Measurements from ENCODE around the gene C16orf92.
"Not testable (repeated sequence)": the region's sequence is repeated elsewhere in the genome, so short reads cannot be mapped to it uniquely, and the experiment has no call there.

The C16orf92 gene

GRCh38 chr16:30040690-30041089, 17.7 kb downstream of the C16orf92 start:
- H3K9ac ChIP-seq (ENCODE audit: low read depth in 1 of 2, low read length in 2 of 2); H3K36me3 ChIP-seq (ENCODE audit: control insufficient read depth in 1 of 2, insufficient read depth in 2 of 2, low read length in 2 of 2); H3K4me3 ChIP-seq (ENCODE audit: low read depth in 1 of 2, low read length in 2 of 2); H3K9me3 ChIP-seq (ENCODE audit: control insufficient read depth in 1 of 2, low read length in 2 of 2); H3K27me3 ChIP-seq (ENCODE audit: control insufficient read depth in 1 of 2, insufficient read depth in 2 of 2, low read length in 2 of 2); H3K27ac ChIP-seq (ENCODE audit: low read depth, low read length); H3K4me1 ChIP-seq (ENCODE audit: control insufficient read depth in 1 of 2, insufficient read depth in 2 of 2, low read length in 2 of 2): not testable (repeated sequence)

DNA sequence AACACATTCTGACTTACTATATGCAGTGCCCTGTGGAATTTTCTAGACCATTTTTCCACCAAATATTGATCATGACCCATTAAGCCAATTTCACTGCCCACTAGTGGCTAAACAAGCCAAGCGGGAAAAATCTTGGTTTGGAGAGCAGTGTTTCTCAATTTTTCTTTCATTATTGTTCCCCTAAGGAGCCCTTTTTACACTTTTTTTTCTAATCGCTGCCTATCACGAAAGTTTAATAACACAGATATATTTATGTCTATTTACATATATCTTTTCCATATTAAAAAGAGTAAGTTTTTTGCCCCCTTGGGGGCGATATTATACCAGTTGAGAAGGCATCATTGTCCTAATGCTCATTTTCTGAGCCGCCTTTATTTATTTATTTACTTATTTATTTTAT, 18.8 kb downstream of the C16orf92 start:
- Histone ChIP-seq H3K4me3 (ENCODE audit: low read depth in 1 of 2, low read length in 2 of 2) (no peak overlapping the region), H3K36me3 (ENCODE audit: control insufficient read depth in 1 of 2, insufficient read depth in 2 of 2, low read length in 2 of 2) (no peaks in the 10 kb centered on the region), H3K9ac (ENCODE audit: low read depth in 1 of 2, low read length in 2 of 2) (no peak overlapping the region), H3K9me3 (ENCODE audit: control insufficient read depth in 1 of 2, low read length in 2 of 2) (no peaks in the 10 kb centered on the region), H3K4me1 (ENCODE audit: control insufficient read depth in 1 of 2, insufficient read depth in 2 of 2, low read length in 2 of 2) (no peaks in the 10 kb centered on the region), H3K27ac (ENCODE audit: low read depth, low read length) (no peak overlapping the region), H3K27me3 (ENCODE audit: control insufficient read depth in 1 of 2, insufficient read depth in 2 of 2, low read length in 2 of 2) (no peaks in the 10 kb centered on the region)

GRCh38 chr16:30046178-30046577, 23.2 kb downstream of the C16orf92 start:
- no peak overlapping the region for H3K9ac ChIP-seq (ENCODE audit: low read depth in 1 of 2, low read length in 2 of 2)
- no peak overlapping the region for H3K27ac ChIP-seq (ENCODE audit: low read depth, low read length)
- no peaks in the 10 kb centered on the region for H3K9me3 ChIP-seq (ENCODE audit: control insufficient read depth in 1 of 2, low read length in 2 of 2)
- no peaks in the 10 kb centered on the region for H3K27me3 ChIP-seq (ENCODE audit: control insufficient read depth in 1 of 2, insufficient read depth in 2 of 2, low read length in 2 of 2)
- no peaks in the 10 kb centered on the region for H3K4me1 ChIP-seq (ENCODE audit: control insufficient read depth in 1 of 2, insufficient read depth in 2 of 2, low read length in 2 of 2)
- H3K4me3 ChIP-seq (ENCODE audit: low read depth in 1 of 2, low read length in 2 of 2) = no peak overlapping the region
- no peaks in the 10 kb centered on the region for H3K36me3 ChIP-seq (ENCODE audit: control insufficient read depth in 1 of 2, insufficient read depth in 2 of 2, low read length in 2 of 2)

GRCh38 chr16:30046588-30046987, 23.6 kb downstream of the C16orf92 start:
- Histone ChIP-seq H3K9ac (ENCODE audit: low read depth in 1 of 2, low read length in 2 of 2) (no peak overlapping the region), H3K4me3 (ENCODE audit: low read depth in 1 of 2, low read length in 2 of 2) (no peak overlapping the region), H3K27ac (ENCODE audit: low read depth, low read length) (no peak overlapping the region), H3K27me3 (ENCODE audit: control insufficient read depth in 1 of 2, insufficient read depth in 2 of 2, low read length in 2 of 2) (no peaks in the 10 kb centered on the region), H3K9me3 (ENCODE audit: control insufficient read depth in 1 of 2, low read length in 2 of 2) (no peaks in the 10 kb centered on the region), H3K36me3 (ENCODE audit: control insufficient read depth in 1 of 2, insufficient read depth in 2 of 2, low read length in 2 of 2) (no peaks in the 10 kb centered on the region), H3K4me1 (ENCODE audit: control insufficient read depth in 1 of 2, insufficient read depth in 2 of 2, low read length in 2 of 2) (no peaks in the 10 kb centered on the region)

GRCh38 chr16:30049871-30050270, 26.9 kb downstream of the C16orf92 start:
- H3K4me1 ChIP-seq (ENCODE audit: control insufficient read depth in 1 of 2, insufficient read depth in 2 of 2, low read length in 2 of 2) = peaks cover 8 to 10% of the 10 kb centered on the region in 2 donors
- H3K4me3 ChIP-seq (ENCODE audit: low read depth in 1 of 2, low read length in 2 of 2) = no peak overlapping the region
- H3K27me3 ChIP-seq (ENCODE audit: control insufficient read depth in 1 of 2, insufficient read depth in 2 of 2, low read length in 2 of 2) = no peaks in the 10 kb centered on the region
- no peaks in the 10 kb centered on the region for H3K36me3 ChIP-seq (ENCODE audit: control insufficient read depth in 1 of 2, insufficient read depth in 2 of 2, low read length in 2 of 2)
- H3K9me3 ChIP-seq (ENCODE audit: control insufficient read depth in 1 of 2, low read length in 2 of 2) = no peaks in the 10 kb centered on the region
- no peak overlapping the region for H3K27ac ChIP-seq (ENCODE audit: low read depth, low read length)
- H3K9ac ChIP-seq (ENCODE audit: low read depth in 1 of 2, low read length in 2 of 2) = no peak overlapping the region

DNA sequence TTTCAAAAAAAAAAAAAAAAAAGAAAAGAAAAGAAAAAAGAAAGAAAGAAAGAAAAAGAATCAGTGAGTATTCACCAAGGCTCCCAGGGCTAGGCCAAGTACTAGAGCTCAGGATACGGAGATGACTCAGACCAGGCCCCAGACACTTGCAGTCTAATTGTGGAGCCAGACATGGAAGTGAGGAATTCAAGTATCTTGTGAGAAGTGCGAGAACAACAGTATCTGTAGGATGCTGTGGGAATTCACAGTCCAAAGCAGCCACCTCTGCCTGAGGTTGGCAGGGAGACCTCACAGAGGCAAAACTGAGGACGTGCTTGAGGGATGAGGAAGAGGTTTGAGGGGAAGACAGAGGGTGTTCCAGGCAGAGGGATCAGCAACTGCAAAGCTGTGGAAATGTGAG, 28.5 kb downstream of the C16orf92 start:
- Histone ChIP-seq H3K4me3 (ENCODE audit: low read depth in 1 of 2, low read length in 2 of 2) (no peak overlapping the region), H3K9me3 (ENCODE audit: control insufficient read depth in 1 of 2, low read length in 2 of 2) (no peaks in the 10 kb centered on the region), H3K36me3 (ENCODE audit: control insufficient read depth in 1 of 2, insufficient read depth in 2 of 2, low read length in 2 of 2) (no peaks in the 10 kb centered on the region), H3K27me3 (ENCODE audit: control insufficient read depth in 1 of 2, insufficient read depth in 2 of 2, low read length in 2 of 2) (no peaks in the 10 kb centered on the region), H3K4me1 (ENCODE audit: control insufficient read depth in 1 of 2, insufficient read depth in 2 of 2, low read length in 2 of 2) (peaks cover 8 to 13% of the 10 kb centered on the region in 2 donors), H3K9ac (ENCODE audit: low read depth in 1 of 2, low read length in 2 of 2) (no peak overlapping the region), H3K27ac (ENCODE audit: low read depth, low read length) (no peak overlapping the region)

DNA sequence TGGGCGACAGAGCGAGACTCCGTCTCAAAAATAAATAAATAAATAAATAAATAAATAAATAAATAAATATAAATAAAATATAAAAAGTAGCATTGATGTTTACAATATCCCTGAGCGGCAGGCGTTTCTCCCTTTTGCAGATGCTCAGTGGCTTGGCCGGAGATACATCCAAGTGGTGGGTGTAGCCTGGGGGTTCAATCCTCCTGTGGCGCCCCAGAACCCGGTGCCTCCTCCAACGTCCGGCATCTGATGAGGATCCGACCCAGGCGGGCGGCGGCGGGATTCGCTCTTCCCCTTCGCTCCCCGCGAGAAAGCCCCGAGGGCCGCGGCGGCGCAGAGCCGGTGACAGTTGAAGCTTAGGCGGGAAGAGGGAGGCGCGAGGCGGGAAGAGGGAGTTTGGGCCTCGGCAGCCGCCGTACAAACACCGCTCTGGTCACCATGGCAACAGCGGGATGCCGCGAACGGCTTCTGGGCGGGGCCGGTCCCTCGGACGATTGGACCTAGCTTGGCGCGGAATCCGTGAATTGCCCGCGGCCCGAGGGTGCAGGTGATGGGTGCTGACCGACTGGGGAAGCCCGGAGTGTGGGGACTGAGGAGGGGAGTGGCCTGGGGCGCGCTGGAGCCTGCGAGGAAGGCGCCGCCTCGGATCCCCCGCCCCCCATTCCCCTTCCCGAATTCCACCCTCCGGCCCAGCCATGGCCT, 29.8 kb downstream of the C16orf92 start:
- H3K27ac ChIP-seq (ENCODE audit: low read depth, low read length) = no peak overlapping the region
- H3K4me3 ChIP-seq (ENCODE audit: low read depth in 1 of 2, low read length in 2 of 2) = peak overlapping the region; percentile 73 to 84
- H3K27me3 ChIP-seq (ENCODE audit: control insufficient read depth in 1 of 2, insufficient read depth in 2 of 2, low read length in 2 of 2) = no peaks in the 10 kb centered on the region
- no peaks in the 10 kb centered on the region for H3K9me3 ChIP-seq (ENCODE audit: control insufficient read depth in 1 of 2, low read length in 2 of 2)
- peaks cover 8 to 13% of the 10 kb centered on the region in 2 donors for H3K4me1 ChIP-seq (ENCODE audit: control insufficient read depth in 1 of 2, insufficient read depth in 2 of 2, low read length in 2 of 2)
- H3K9ac ChIP-seq (ENCODE audit: low read depth in 1 of 2, low read length in 2 of 2) = peak overlapping the region in 1 of 2 donors; percentile 60
- no peaks in the 10 kb centered on the region for H3K36me3 ChIP-seq (ENCODE audit: control insufficient read depth in 1 of 2, insufficient read depth in 2 of 2, low read length in 2 of 2)

- H3K9ac ChIP-seq (ENCODE audit: low read depth in 1 of 2, low read length in 2 of 2) = peak overlapping the region in 1 of 2 donors; percentile 60
- no peaks in the 10 kb centered on the region for H3K9me3 ChIP-seq (ENCODE audit: control insufficient read depth in 1 of 2, low read length in 2 of 2)
- peaks cover 8 to 13% of the 10 kb centered on the region in 2 donors for H3K4me1 ChIP-seq (ENCODE audit: control insufficient read depth in 1 of 2, insufficient read depth in 2 of 2, low read length in 2 of 2)
- no peaks in the 10 kb centered on the region for H3K36me3 ChIP-seq (ENCODE audit: control insufficient read depth in 1 of 2, insufficient read depth in 2 of 2, low read length in 2 of 2)
- peak overlapping the region; percentile 73 to 84 for H3K4me3 ChIP-seq (ENCODE audit: low read depth in 1 of 2, low read length in 2 of 2)
- H3K27me3 ChIP-seq (ENCODE audit: control insufficient read depth in 1 of 2, insufficient read depth in 2 of 2, low read length in 2 of 2) = no peaks in the 10 kb centered on the region
- H3K27ac ChIP-seq (ENCODE audit: low read depth, low read length) = no peak overlapping the region
Measured at GRCh38 chr16:30053376-30054015, 30.5 kb downstream of the C16orf92 start.

GRCh38 chr16:30054451-30054850, 31.5 kb downstream of the C16orf92 start:
- Histone ChIP-seq H3K27me3 (ENCODE audit: control insufficient read depth in 1 of 2, insufficient read depth in 2 of 2, low read length in 2 of 2) (no peaks in the 10 kb centered on the region), H3K27ac (ENCODE audit: low read depth, low read length) (no peak overlapping the region), H3K36me3 (ENCODE audit: control insufficient read depth in 1 of 2, insufficient read depth in 2 of 2, low read length in 2 of 2) (no peaks in the 10 kb centered on the region), H3K9me3 (ENCODE audit: control insufficient read depth in 1 of 2, low read length in 2 of 2) (no peaks in the 10 kb centered on the region), H3K4me1 (ENCODE audit: control insufficient read depth in 1 of 2, insufficient read depth in 2 of 2, low read length in 2 of 2) (peaks cover 8 to 13% of the 10 kb centered on the region in 2 donors), H3K9ac (ENCODE audit: low read depth in 1 of 2, low read length in 2 of 2) (no peak overlapping the region), H3K4me3 (ENCODE audit: low read depth in 1 of 2, low read length in 2 of 2) (no peak overlapping the region)

- Histone ChIP-seq H3K27me3 (ENCODE audit: control insufficient read depth in 1 of 2, insufficient read depth in 2 of 2, low read length in 2 of 2) (no peaks in the 10 kb centered on the region), H3K27ac (ENCODE audit: low read depth, low read length) (no peak overlapping the region), H3K9me3 (ENCODE audit: control insufficient read depth in 1 of 2, low read length in 2 of 2) (no peaks in the 10 kb centered on the region), H3K36me3 (ENCODE audit: control insufficient read depth in 1 of 2, insufficient read depth in 2 of 2, low read length in 2 of 2) (no peaks in the 10 kb centered on the region), H3K9ac (ENCODE audit: low read depth in 1 of 2, low read length in 2 of 2) (no peak overlapping the region), H3K4me1 (ENCODE audit: control insufficient read depth in 1 of 2, insufficient read depth in 2 of 2, low read length in 2 of 2) (peaks cover 8 to 13% of the 10 kb centered on the region in 2 donors), H3K4me3 (ENCODE audit: low read depth in 1 of 2, low read length in 2 of 2) (no peak overlapping the region)
Measured at GRCh38 chr16:30054959-30055553, 32.1 kb downstream of the C16orf92 start.

Data from duodenal mucosa (tissue), 2 donors.